IPS DF 6.9 (cell line): ENCODE measurements around the gene PSTPIP2.
A peak's percentile ranks its signal among the peaks of the same experiment; 100 is the strongest.
"Not testable (repeated sequence)": the region's sequence is repeated elsewhere in the genome, so short reads cannot be mapped to it uniquely, and the experiment has no call there.

Experiments
- DNase-seq: peaks from one replicate; pipeline ENCODE4 v3.0.0-alpha.2; 2013; ENCODE audit warnings: low read depth, low spot score
- H3K27ac ChIP-seq: one replicate; pipeline ENCODE4 v1.5.1; 2013; ENCODE audit warnings: low read length, control low read depth
- H3K27me3 ChIP-seq: 2 replicates; pipeline ENCODE4 v1.6.1; 2013; ENCODE audit warnings: mild to moderate bottlenecking, low read length; ENCODE audit not compliant: control insufficient read depth, insufficient read depth
- H3K36me3 ChIP-seq: 2 replicates; pipeline ENCODE4 v1.6.1; 2013; ENCODE audit warnings: low read length; ENCODE audit not compliant: control insufficient read depth, insufficient read depth
- H3K4me1 ChIP-seq: 2 replicates; pipeline ENCODE4 v1.6.1; 2013; ENCODE audit warnings: low read length; ENCODE audit not compliant: control insufficient read depth, insufficient read depth
- H3K4me3 ChIP-seq: 2 replicates; pipeline ENCODE4 v1.5.1; 2013; ENCODE audit warnings: mild to moderate bottlenecking, low read length
- H3K9me3 ChIP-seq: 2 replicates; pipeline ENCODE4 v1.6.1; 2013; ENCODE audit warnings: low read length, inconsistent platforms; ENCODE audit not compliant: control insufficient read depth, insufficient read depth
- WGBS: extraction: QIAGEN DNeasy Blood & Tissue Kit; methylation state at CpG from one replicate; pipeline ENCODE4 v1.1.7; 2013; ENCODE audit warnings: mixed read lengths, missing lambda C conversion rate; ENCODE audit not compliant: insufficient read length, insufficient coverage; 5-methylcytosine and 5-hydroxymethylcytosine counted together

The PSTPIP2 gene

DNA sequence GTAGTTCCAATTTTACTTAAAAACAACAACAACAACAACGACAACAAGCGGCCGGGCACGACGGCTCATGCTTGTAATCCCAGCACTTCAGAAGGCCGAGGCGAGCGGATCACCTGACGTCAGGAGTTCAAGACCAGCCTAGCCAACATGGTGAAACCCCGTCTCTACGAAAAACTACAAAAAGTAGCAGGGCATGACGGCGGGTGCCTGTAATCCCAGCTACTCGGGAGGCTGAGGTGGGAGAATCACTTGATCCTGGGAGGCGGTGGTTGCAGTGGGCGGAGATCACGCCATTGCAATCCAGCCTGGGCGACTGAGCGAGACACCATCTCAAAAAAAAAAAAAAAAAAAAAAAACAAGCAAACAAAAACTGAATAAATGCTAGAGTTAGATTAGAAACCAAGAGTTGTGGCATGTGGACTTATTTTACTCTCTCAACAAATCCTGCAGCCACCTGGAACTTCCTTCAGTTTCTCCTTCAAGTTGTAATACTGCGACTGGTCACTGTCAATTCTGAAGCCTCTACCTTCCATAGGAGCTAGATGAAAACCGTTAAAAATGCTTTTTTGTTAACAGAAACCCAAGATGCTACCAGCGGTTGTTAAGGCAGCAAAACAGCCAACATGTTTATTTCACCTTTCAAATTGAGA, 24.7 kb upstream of the PSTPIP2 start:
- Histone ChIP-seq H3K4me3 (peak overlapping the region; percentile 98; the same call in 1 of the 2 replicates), H3K9me3 (no peaks in the 10 kb centered on the region), H3K27ac (no peak overlapping the region), H3K4me1 (no peaks in the 10 kb centered on the region), H3K27me3 (no peaks in the 10 kb centered on the region), H3K36me3 (peaks cover 4% of the 10 kb centered on the region; the same call in 1 of the 2 replicates)
- no peak for DNase-seq
- no CpG with 5 or more reads among the region's 22 CpGs for WGBS

DNA sequence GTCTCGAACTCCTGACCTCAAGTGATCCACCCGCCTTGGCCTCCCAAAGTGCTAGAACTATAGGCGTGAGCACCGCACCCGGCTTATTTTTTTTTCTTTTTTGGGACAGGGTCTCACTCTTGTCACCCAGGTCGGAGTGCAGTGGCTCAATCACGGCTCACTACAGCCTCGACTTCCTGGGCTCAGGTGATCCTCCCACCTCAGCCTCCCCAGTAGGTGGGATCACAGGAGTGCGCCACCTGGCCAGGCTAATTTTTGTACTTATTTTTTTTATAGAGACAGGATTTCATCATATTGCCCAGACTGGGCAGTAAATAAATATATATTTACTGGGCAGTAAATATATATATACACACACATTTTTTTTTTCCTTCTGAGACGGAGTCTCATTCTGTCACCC, 23.5 kb upstream of the PSTPIP2 start:
- no peaks in the 10 kb centered on the region for H3K9me3 ChIP-seq
- no peaks in the 10 kb centered on the region for H3K27me3 ChIP-seq
- peaks cover 6% of the 10 kb centered on the region; the same call in 1 of the 2 replicates for H3K36me3 ChIP-seq
- WGBS: no CpG with 5 or more reads among the region's 10 CpGs
- H3K4me1 ChIP-seq: no peaks in the 10 kb centered on the region
- no peak overlapping the region for H3K27ac ChIP-seq
- no peak for DNase-seq
- no peak overlapping the region for H3K4me3 ChIP-seq

DNA sequence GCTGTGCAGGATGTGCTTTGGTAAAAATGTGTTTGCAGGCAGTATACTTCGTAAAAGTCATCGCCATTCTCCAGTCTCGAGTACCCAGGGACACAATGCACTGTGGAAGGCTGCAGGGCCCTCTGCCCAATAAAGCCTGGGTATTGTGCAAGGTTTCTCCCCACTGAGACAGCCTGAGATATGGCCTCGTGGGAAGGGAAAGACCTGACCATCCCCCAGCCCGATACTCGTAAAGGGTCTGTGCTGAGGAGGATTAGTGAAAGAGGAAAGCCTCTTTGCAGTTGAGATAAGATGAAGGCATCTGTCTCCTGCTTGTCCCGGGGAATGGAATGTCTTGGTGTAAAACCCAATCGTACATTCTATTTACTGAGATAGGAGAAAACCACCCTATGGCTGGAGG, 16.4 kb upstream of the PSTPIP2 start:
- not testable (repeated sequence) for H3K9me3 ChIP-seq, H3K27me3 ChIP-seq, H3K4me3 ChIP-seq, H3K4me1 ChIP-seq, H3K27ac ChIP-seq, DNase-seq
- H3K36me3 ChIP-seq: peaks cover 46% of the 10 kb centered on the region
- no CpG with 5 or more reads among the region's 8 CpGs for WGBS

DNA sequence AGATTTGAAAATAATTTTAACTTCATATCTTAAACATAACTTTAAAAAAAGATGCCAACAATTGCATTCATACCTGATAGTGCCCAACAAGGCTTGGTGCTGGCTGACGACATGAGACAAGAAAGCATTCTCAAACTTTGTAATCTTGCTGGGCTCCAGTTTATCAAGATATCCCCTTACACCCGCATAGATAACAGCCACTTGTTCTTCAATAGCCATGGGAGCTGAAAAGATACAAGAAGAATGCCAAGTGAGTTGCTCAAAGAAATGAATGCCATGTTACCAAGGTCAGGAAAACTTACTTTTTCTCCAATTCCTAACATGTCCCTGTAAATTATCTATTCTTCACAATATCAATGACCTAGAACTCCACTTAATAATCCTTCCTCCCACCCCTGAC, 12.4 kb upstream of the PSTPIP2 start:
- H3K9me3 ChIP-seq: no peaks in the 10 kb centered on the region
- no peaks in the 10 kb centered on the region for H3K4me1 ChIP-seq
- no CpG with 5 or more reads among the region's 2 CpGs for WGBS
- no peaks in the 10 kb centered on the region for H3K27me3 ChIP-seq
- H3K4me3 ChIP-seq: no peak overlapping the region
- H3K36me3 ChIP-seq: peaks cover 48% of the 10 kb centered on the region
- no peak for DNase-seq
- H3K27ac ChIP-seq: no peak overlapping the region

DNA sequence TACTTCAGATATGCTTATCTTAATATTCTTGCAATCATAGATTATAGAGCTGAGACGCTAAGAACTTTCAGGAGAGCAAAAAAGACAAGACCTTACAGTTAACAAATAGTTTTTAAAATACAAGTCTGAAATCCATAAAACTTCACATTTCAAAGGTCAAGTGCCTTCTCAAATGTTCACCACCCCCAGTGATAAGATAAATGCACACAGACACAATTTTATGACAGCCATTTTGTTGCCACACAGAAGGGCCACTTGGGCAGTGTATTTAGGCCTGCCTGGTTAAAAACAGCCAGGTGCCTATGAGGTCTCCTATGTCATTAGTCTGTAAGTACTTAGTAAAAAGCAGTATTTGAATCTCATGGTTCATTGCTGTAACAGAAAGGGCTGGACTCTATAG, 8.1 kb upstream of the PSTPIP2 start:
- Histone ChIP-seq H3K4me1 (no peaks in the 10 kb centered on the region), H3K27ac (no peak overlapping the region), H3K4me3 (no peak overlapping the region), H3K27me3 (no peaks in the 10 kb centered on the region), H3K9me3 (no peaks in the 10 kb centered on the region), H3K36me3 (peaks cover 19% of the 10 kb centered on the region; the same call in 1 of the 2 replicates)
- no peak for DNase-seq
- no CpG with 5 or more reads among the region's 1 CpG for WGBS

DNA sequence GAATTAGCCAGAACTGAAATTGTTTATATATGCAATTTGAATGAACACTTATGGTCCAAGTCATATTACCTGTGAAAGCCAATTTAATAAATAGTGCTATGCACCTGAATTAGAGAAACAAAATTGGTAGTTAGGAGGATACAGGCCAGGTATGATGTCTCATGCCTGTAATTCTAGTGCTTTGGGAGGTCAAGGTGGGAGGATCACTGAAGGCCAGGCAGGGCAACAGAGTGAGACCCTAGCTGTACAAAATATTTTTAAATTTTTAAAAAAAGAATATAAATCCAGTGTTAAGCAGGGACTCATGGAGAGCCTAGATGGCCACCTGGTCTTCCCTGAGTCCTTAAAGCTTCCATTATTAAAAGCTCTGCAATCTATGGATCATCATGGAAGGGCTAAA, 7.3 kb upstream of the PSTPIP2 start:
- H3K9me3 ChIP-seq: no peaks in the 10 kb centered on the region
- H3K27me3 ChIP-seq: no peaks in the 10 kb centered on the region
- no peak overlapping the region for H3K27ac ChIP-seq
- no peaks in the 10 kb centered on the region for H3K4me1 ChIP-seq
- H3K4me3 ChIP-seq: no peak overlapping the region
- peaks cover 14% of the 10 kb centered on the region; the same call in 1 of the 2 replicates for H3K36me3 ChIP-seq
- no peak for DNase-seq

DNA sequence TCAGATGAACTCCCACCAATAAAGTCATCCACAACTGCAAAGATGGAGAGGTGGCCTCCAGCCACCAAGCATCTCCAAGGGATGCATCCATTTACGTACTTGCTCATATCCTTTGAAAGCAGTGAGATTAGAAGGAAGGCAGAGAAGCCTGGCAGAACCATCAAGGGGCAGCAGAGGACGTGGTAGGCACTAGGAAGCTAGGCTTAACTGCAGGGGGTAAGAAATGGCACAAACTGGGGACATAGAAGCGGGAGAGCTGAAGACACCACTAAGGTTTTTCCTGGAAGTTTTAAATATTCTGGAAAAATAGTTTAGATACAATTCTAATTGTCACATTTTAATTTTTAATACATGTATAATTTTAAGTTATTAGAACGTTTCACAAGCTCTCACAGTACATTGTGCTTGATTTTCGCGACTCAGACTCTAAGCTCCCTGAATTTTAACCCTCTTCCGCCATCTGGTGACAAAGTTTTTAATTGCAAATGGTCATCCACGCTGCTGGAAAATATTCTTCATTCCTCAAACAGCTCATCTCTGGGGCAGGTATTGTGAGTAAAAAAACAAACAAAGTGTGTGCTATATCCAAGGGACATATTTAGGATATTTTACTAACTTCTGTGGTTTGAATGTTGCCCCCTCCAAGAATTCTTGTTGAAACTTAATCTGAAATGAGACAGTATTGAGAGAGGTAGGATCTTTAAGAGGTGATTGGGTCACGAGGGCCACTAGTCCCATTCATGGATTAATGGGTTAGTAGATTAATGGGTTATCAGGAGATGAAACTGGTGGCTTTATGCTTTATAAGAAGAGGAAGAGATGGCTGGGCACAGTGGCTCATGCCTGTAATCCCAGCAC, 1.6 kb upstream of the PSTPIP2 start:
- peak; percentile 47 for DNase-seq
- WGBS: no CpG with 5 or more reads among the region's 9 CpGs
- Histone ChIP-seq H3K4me1 (0 out of 2 replicates have a peak, but pooled peaks cover 2% of the 10 kb centered on the region), H3K36me3 (no peaks in the 10 kb centered on the region), H3K27me3 (peaks cover 15% of the 10 kb centered on the region; the same call in 1 of the 2 replicates), H3K27ac (no peak overlapping the region), H3K9me3 (no peaks in the 10 kb centered on the region), H3K4me3 (no peak overlapping the region)

DNA sequence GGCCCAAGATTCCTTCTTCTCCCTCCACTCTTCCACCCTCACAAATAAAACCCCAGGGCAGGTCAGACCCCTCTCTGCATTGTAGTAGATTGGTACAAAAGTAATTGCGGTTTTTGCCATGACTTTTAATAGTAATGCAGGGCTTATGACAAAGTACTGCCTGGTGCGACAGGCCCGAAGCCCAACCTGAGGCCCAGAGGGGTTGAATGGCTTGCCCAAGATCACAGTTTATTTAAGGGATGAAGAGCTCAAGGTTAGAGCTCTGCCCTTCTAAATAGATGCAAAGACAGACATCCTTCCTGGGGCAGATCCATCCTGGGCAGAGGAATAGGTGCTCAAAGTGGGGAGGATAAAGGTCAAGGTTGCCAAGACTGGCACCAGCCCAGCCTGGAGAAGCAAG, 899 bp upstream of the PSTPIP2 start:
- Histone ChIP-seq H3K27ac (no peak overlapping the region), H3K4me3 (no peak overlapping the region), H3K27me3 (peaks cover 15% of the 10 kb centered on the region; the same call in 1 of the 2 replicates), H3K4me1 (0 out of 2 replicates have a peak, but pooled peaks cover 2% of the 10 kb centered on the region), H3K9me3 (no peaks in the 10 kb centered on the region), H3K36me3 (no peaks in the 10 kb centered on the region)
- WGBS: no CpG with 5 or more reads among the region's 3 CpGs
- DNase-seq: no peak

DNA sequence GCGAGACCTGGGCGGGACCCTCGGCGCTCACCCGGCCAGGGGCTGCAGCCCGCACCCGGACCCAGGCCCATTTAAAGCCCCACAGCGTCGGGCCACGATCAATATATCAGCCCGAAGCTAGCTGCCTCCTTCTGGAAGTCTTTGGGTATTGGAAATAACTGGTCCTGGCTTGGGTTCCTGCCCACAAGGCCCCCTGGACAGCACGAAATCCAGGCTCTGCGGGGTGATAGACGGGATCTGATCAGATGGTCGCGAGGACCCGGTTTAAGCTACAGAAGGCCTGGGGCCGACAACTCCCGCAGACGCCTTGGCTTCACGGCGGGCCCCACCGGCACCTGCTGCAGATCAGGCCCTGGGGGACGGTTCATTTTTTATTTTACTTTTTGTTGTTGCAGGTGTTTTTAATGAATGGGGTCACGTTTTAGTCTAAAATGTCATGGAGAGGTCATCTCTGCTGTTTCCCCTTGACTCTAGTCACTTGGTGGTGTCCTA, 362 bp upstream of the PSTPIP2 start:
- Histone ChIP-seq H3K4me1 (0 out of 2 replicates have a peak, but pooled peaks cover 2% of the 10 kb centered on the region), H3K36me3 (no peaks in the 10 kb centered on the region), H3K4me3 (peak overlapping the region; percentile 86; the same call in 1 of the 2 replicates), H3K27ac (no peak overlapping the region), H3K27me3 (peaks cover 15% of the 10 kb centered on the region; the same call in 1 of the 2 replicates), H3K9me3 (no peaks in the 10 kb centered on the region)
- DNase-seq: no peak
- WGBS: no CpG with 5 or more reads among the region's 25 CpGs

DNA sequence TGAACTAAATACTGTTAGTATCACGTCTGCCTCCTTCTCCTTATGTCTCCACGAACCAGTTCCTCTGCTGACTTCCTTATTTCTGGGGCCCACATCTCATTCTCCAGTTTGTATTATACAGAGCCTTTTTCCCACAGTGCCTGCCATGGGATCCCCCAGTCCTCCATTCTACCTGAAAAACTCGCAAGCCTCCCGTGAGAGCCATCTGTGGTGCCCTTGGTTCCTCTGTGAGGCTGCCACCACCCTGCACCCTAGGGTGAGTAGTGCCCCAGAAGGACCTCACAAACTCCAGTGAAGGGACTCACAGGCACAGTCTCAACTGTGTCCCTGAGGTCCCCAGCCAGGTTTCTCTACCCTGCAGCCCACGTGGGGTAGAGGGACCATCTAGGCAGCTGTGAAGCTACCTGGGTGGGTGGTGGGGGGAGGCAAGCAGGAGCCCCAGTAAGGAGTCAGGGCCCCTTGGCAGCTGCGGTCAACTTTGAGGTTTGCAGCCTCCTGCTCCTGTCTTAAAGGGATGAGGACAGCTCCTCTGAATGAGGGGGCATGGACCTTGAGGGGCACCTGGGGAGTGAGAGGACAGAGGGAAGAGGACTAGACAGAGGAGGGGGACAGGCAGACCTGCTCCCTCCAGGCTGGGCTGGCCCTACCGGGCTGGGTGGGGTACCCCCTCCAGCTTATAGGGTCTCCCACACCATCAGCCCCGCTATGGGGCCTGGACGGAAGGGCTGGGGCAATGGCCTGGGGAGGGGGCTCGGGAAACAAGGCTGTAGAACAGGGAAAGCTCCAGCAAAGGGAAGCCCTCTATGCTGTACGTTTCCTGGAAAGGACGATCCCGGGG, 1.0 kb downstream of the PSTPIP2 start:
- Histone ChIP-seq H3K36me3 (no peaks in the 10 kb centered on the region), H3K4me1 (0 out of 2 replicates have a peak, but pooled peaks cover 2% of the 10 kb centered on the region), H3K27me3 (peaks cover 15% of the 10 kb centered on the region; the same call in 1 of the 2 replicates), H3K27ac (no peak overlapping the region), H3K9me3 (no peaks in the 10 kb centered on the region), H3K4me3 (peak overlapping the region; percentile 86)
- WGBS: no CpG with 5 or more reads among the region's 13 CpGs
- DNase-seq: no peak
